GM19035 (cell line): ENCODE data around the gene PRND.
A peak's percentile ranks its signal among the peaks of the same experiment; 100 is the strongest.
"Not testable (repeated sequence)": the region's sequence is repeated elsewhere in the genome, so short reads cannot be mapped to it uniquely, and the experiment has no call there.

ENCODE experiments used
- ATAC-seq: cut with Tn5 transposase; IDR thresholded peaks from one replicate; pipeline ENCODE4 v1.9.1; 2021; ENCODE audit not compliant: unreplicated experiment

The PRND gene

DNA sequence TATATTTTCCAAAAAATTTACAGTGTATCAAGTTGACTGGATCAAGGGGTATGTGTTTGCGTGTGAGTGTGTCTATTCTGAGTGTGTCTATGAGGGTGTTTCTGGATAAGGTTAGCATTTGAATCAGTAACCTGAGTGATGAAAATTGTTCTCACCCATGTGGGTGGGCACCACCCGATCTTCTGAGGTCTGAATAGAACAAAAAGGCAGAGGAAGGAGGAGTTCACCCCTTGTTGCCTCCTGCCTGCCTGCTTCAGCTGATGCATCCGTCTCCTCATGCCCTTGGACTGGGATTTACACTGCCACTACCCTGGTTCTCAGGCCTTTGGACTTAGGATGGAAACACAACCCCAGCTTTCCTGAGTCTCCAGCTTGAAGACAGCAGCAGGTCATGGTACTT lies 13.7 kb upstream of the PRND start:
- no peak for ATAC-seq

DNA sequence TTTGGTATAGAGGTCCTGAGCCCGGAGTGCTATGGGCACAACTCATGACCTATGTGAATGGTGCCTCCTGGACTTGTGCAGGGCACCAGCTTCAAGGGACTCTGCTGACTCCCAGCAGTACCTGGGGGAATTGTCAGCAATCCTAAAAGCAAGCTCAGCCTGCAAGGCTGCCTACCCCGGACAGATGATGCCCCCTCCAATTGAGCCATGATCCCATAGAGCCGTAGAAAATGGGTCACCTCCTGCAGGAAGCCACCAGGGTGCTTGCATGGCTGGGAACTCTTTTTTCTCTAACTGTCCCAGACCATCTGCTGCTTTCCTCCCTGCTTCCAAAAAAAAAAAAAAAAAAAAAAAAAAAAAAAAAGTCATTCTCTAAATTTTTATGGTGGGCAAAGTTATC lies 12.9 kb upstream of the PRND start:
- no peak for ATAC-seq

DNA sequence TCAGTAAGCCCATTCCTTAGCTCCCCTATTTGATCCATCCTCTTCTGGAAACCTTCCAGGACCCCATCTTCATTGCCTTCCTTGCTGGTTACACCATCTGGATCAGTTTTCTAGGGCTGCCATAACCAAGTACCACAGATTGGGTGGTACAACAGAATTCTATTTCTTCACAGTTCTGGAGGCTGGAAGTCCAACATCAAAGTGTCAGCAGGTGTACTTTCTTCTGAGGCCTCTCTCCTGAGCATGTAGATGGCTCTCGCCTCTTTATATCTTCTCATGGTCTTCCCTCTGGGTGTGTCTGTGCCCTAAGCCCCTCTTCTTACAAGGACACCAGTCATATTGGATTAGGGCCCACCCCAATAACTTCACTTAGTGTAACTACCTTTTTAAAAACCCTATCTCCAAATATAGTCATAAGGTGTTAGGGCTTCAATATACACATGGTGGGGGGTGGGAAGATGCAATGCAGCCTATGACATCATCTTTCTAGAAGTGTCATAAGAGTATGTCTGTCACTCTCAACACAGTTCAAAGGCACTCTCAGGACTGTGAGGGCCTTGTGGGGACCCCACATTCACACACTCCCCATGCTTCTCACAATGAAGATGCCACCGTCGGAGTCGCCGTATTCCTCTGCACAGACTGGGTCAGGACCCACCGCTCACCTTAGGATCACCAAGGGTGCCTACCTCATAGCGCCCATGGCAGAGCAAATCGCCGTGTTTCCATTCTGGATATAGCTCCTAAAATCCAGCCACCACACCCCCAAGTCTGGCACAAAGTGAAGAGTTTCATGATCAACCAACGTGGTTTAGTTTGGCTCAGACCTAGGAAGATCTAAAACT lies 12.2 kb upstream of the PRND start:
- no peak for ATAC-seq

DNA sequence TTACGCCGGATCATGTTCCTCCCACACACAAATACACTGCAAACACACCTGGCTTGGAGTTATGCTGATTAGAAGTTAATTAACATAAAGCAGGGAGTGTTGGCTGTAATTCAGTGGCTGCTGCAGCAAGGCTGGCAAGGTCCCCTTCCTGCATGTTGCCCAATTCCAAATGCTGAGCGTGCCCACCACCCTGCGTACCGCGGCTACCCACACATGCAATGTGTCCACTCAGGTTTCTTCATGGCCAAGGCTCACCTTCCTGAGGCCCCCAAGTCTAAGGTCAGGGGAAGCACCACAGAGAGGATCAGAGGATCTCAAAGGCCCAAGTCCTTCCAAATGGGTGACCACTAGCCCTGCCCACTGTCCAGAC lies 11.6 kb upstream of the PRND start:
- no peak for ATAC-seq

DNA sequence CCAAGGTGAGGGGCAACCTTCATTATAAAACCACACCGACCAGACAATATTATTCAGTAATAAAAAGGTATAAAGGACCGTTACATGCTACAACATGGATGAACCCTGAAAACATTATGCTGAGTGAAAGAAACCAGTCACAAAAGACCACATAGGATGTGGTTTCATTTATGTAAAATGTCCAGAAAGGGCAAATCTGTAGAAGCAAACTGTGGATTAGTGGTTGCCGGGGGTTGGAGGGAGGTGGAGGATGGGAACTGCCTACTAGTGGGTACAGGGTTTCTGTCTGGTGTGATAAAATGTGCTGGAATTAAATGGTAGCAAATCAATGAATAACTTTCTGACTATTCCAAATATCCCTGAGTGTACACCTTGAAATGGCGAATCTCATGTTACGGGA lies 10.2 kb upstream of the PRND start:
- ATAC-seq: no peak

DNA sequence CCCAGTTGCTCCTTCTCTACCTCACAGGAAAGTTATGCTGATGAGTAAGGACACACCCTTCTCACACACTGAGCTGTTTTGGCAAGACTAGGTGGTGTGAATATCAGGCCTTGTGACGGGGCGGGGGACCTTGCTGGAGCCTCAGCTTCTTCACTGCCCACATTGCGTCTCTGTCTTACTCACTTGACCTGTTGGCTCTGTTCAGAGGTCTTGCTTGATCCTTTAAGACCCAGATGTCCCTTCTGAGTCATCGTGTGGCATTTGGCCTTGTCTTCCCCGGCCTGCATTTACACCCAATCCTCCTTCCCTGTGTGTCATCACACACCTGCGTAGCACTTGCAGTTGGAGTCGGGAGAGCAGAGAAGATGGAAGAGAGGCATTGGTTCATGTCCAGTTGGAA lies 8.3 kb upstream of the PRND start:
- ATAC-seq: no peak

DNA sequence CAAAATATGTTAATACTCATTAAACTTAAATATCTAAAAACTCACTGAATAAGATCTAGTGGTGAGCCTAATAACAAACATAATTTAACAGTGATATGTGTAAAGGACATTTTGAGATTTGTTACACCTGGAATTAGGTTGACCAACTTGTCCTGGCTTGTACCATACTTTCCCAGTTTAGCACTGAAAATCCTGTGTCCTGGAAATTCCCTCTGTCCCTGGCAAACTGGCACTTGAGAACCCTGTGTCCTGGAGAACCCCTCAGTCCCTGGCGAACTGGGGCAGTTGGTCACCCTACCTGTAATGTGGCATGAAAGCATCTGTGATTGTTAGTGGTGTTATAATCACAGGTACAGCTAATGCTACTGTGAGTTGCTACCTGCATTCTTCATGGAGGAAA lies 6.9 kb upstream of the PRND start:
- ATAC-seq: no peak

DNA sequence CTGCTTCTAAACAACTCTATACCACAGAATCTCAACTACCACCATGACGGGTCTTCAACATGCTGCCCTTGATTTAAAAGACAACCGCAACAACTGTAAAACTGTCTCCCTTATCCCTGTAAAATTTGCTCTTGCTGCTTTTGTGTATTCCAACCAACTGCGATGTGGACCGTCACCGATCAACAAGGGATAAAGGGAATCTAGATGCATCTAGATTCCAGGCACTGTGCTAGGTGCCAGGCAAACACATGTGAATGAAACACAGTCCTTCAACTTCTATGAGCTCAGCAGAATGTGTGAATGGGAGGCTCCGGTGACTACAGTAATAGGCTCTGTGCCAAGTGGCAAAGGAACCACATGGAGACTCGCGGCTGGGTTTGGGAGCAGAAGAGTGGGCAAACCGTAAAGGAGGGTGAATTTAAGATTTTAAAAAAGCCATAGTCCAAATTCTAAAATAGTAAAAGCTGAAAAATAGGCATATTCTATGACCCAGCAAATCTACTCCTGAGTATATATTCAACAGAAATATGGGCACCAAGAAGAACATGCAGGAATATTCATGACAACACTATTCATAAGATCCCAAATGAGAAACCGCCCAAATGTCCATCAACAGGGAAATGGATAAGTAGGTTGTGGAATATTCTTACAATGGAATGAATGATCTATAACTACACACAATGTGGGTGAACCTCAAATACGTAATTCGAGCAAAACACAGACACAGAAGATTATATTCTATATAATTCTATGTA lies 3.7 kb upstream of the PRND start:
- no peak for ATAC-seq

DNA sequence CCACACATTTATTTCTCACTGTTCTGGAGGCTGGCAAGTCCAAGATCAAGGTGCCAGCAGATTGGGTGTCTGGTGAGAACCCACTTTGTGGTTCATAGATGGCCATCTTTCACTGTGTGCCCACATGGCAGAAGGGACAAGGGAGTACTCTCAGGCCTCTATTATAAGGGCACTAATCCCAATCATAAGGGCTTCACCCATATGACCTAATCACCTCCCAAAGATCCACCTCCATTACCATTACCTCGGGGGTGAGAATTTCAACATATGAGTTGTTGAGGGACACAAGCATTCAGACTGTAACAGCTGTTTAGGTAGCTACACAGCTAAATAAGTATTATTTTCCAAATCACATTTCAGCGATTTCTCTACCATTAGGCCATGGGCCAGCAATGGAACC lies 2.5 kb upstream of the PRND start:
- no peak for ATAC-seq

DNA sequence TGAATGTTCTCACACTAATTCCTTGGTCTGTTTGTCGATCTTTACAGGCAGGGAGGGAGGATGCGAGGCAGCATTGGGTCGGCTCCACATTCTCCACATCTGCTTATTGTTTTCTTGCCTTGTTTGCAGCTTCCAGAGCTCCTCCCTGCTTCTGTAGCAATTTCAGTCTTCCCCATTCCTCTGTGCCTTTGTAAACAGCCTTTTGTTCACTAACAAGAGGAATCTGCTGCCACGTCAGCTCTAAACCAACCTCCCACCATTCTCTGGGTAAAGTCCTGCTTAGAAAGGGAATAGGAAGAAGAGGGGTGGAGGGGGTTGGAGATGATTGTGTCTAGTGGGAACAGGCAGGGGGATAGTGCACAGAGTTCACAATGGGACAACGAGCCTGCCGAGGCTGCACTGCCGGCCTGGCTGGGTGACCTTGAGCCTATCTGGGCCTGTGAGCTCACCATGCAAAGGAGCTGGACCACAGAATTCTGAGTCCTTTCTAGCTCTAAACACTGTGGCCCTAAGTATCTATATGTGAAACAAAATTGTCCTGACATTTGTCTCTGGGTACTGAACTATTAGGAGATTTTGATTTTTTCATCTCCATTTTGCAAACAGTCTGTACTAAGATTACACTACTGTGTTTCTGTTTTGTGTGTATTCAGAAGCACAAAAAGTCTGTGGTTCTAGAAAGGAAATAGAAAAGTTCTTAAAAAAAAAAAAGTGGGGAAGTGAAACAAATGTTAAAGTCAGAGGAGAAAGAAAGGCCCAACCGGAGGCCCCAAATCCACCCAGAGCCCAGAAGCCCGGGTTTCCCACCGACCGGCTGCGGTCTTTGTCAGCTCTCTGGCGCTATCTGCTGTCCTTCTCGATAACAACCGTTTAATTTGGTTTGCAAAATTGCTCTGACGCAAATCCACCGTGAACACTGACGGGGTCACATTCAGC lies 1.4 kb upstream of the PRND start:
- peak; percentile 98 for ATAC-seq

DNA sequence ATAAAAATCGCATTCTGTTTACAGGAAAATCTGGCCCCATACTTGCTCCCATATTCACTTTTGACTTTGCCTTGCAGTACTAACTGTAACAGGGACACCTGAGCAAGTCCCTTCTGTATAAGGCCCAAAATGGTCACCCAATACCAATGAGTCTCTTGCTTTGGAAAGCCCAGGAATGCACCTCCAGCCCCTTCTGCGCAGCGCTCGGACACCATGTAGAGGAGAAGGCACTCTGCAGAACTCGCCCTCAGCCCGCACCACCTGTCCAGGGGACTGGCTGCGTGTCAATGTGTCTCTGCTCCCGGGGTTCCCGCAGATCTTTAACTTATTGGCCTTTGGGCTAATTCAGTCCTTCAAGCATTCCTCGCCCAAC lies 746 bp upstream of the PRND start:
- no peak for ATAC-seq

DNA sequence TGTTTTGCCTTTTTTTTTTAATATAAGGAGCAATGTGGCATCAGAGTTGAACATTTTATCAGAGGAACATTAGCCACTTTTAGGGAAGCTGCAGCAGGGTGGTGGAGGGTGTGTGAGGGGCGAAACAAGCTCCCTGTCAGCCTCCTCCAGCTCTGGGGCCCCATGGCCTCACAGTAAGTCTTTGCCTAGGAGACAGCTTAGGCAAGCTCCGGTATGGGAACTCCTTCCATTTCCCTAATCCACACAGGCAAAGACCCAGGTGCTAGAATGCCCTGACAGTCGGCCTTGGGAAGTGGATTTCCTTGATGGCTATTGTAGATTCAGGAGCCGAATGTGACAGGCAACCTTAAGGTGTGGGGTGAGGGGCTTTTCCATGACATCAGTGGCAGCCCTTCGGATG lies 862 bp downstream of the PRND start:
- no peak for ATAC-seq

DNA sequence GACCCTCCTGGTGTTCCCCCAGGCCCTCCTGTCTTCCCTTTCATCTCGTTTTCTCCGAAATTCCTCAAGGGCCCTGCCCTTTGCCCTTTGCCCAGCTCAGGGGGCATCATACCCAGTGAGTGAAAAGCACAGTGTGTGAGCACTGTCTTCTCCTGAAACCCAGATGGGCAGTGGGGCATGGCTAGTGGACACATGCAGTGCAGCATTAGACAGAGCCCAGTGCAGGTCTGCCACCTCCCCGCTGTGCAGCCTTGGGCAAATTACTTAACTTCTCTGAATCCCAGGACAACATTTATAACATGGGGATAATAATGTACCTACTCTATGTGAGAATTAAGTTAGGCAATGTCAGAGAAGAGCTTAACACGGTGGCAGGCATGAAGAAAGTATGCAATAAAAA lies 1.3 kb downstream of the PRND start:
- ATAC-seq: no peak

DNA sequence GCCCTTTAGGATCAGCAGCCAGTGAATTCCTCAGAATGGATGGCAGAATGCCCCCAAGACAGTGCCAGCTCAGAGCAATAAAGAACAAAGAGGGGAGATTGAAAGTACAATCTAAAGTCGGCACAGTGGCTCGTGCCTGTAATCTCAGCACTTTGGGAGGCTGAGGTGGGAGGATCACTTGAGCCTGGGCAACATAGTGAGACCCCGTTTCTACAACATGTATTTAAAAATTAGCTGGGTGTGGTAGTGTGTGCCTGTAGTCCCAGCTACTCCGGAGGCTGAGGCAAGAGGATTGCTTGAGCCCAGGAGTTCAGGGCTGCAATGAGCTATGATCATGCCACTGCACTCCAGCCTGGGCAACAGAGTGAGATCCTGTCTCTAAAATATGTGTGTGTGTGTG lies 1.8 kb downstream of the PRND start:
- ATAC-seq: not testable (repeated sequence)

DNA sequence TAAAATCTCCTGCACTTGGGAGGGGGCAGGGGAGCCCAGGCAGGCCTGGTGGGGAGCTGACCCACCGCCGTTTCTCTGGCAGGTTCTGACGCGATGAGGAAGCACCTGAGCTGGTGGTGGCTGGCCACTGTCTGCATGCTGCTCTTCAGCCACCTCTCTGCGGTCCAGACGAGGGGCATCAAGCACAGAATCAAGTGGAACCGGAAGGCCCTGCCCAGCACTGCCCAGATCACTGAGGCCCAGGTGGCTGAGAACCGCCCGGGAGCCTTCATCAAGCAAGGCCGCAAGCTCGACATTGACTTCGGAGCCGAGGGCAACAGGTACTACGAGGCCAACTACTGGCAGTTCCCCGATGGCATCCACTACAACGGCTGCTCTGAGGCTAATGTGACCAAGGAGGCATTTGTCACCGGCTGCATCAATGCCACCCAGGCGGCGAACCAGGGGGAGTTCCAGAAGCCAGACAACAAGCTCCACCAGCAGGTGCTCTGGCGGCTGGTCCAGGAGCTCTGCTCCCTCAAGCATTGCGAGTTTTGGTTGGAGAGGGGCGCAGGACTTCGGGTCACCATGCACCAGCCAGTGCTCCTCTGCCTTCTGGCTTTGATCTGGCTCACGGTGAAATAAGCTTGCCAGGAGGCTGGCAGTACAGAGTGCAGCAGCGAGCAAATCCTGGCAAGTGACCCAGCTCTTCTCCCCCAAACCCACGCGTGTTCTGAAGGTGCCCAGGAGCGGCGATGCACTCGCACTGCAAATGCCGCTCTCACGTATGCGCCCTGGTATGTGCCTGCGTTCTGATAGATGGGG lies 3.0 kb downstream of the PRND start:
- no peak for ATAC-seq

DNA sequence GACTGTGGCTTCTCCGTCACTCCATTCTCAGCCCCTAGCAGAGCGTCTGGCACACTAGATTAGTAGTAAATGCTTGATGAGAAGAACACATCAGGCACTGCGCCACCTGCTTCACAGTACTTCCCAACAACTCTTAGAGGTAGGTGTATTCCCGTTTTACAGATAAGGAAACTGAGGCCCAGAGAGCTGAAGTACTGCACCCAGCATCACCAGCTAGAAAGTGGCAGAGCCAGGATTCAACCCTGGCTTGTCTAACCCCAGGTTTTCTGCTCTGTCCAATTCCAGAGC lies 3.5 kb downstream of the PRND start:
- no peak for ATAC-seq

DNA sequence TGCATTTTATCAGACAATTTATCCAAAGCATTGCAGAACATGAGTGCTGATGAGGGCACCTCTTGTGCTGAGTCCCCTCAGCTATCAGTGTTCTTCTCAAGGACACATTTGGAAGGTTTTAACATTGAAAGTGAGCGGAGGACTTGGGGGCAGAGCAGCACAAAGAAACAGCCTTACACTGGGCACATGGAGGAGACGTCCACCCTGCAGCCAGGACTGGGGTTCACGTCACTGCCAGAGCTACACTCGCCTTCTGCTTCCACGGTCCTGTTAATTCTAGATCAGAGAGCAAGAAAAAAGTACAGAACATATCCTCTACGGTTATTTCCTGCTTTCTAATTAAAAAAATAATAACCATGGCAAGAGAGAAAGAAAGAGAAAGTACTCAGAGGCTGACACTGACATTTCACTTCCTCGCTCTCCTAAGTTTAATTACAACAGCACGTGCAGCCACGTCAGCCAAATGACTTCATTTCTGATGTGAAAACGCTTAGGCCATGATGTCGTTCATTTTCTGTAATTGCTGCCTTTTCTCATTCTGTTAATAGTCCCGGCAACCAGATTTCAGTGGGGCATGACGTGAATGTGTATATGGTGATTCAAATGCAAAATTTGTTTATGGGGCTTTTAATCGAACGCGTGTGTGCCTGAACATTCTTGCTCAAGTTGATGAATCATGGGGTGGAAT lies 5.1 kb downstream of the PRND start:
- peak; percentile 63 for ATAC-seq

DNA sequence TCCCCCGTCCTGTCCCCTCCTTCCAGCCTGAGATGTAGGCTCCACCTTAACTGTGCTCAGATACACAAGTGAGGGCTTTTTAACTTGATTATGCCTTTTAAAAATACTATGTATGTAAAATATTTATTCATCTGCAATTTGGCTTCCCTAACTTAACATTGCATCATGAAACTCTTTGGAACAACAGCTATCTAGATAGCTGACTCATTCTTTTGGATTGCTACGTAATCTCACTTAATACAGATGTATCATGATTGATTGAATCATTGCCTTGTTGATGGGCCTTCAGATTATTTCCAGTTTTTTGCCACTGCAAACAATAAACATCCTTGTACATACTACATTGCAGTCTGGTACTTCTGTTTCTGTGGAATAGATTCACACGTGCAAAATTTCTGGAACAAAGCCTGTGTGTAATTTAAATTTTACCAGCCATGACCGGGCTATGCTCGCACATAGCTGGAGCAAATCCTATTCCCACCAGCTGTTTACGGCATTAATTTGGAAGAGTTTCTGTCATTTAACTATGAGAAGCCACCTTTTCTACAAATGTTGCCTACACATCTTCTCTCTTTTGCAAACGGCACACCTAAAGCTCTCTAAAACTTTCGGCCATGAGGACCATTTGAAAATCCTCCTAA lies 6.5 kb downstream of the PRND start:
- no peak for ATAC-seq

DNA sequence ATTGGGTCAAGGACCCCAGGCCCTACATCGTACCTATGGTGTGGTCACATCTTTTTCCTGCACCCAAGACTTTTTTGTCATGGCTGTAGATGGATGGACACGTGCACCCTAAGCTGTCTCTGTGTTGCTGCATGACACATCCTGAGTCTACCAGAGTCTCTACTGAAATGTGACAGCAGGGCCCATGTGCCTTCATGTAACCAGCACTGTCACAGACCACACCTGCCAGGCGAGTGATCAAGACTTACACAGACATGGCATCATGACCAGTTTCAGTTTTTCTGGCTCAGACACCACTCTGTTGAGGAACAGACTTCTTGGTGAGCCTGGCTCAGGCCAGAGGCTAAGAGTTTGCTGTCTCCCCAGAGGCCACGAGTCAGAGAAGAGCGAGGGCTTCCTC lies 7.6 kb downstream of the PRND start:
- no peak for ATAC-seq

DNA sequence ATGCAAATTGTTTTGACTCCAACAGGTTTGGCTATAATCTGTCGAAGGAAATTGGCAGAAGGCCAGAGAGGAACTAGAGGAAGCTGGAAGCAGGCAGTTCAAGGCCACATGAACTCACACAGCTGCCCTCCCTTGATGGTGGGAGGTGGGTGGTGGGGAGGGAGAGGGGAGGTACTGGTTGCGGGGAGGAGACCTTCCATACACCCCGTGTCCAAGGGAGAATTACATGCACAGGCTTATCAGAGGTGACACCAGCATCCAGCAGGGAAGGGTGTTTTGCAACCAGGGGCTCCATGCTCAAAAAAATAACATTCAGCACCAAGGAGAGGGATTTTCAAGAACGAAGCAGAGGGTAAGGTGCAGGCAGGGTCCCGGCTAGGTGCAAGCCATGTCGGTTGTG lies 9.1 kb downstream of the PRND start:
- ATAC-seq: no peak
